Colonic mucosa (tissue), 4 donors: ENCODE data around the gene ZC3HAV1. TPM values are rescaled to one million over a fixed set of nuclear protein-coding genes. Genes with fewer than 3 reads are reported as not detected.
A peak's percentile ranks its signal among the peaks of the same experiment; 100 is the strongest.

ENCODE experiments used
- DNase-seq: peaks from one replicate; pipeline ENCODE4 v3.0.0-alpha.2; 2020
- H3K27ac ChIP-seq: fragments of 200-600 bp; one replicate; pipeline ENCODE4 v1.8.0; 2021
- H3K27me3 ChIP-seq: fragments of 200-600 bp; one replicate; pipeline ENCODE4 v1.8.0; 2021
- H3K36me3 ChIP-seq: fragments of 200-600 bp; one replicate; pipeline ENCODE4 v1.8.0; 2021
- H3K4me1 ChIP-seq: fragments of 200-600 bp; one replicate; pipeline ENCODE4 v1.8.0; 2021; ENCODE audit warnings: mild to moderate bottlenecking
- H3K4me3 ChIP-seq: fragments of 200-600 bp; one replicate; pipeline ENCODE4 v1.8.0; 2021
- H3K9ac ChIP-seq, 2 donors: one replicate each; pipeline ENCODE4 v1.7.0; 2013; ENCODE audit warnings: control low read depth in 2 of 2, low read depth in 2 of 2, low read length in 2 of 2
- H3K9me3 ChIP-seq: fragments of 200-600 bp; one replicate; pipeline ENCODE4 v1.8.0; 2021
- CTCF ChIP-seq: fragments of 200-600 bp; IDR thresholded peaks from one replicate; pipeline ENCODE4 v1.8.0; 2022; ENCODE audit warnings: antibody characterized with exemption, mild to moderate bottlenecking
- intact Hi-C: fragments of 100-400 bp; cut with DNase I; formaldehyde crosslinking; loops from one replicate; pipeline ENCODE4 v1.14.1; 2022
- total RNA-seq, 2 donors: library from RNA; stranded (reverse); fragmentation: NEBNext Ultra II Directional in 1 of 2; extraction: Animal tissue kit (Norgen Biotek cat#: 25700) in 1 of 2; gene quantifications; one replicate each; pipeline ENCODE4 v1.2.1, GENCODE V29; 2021
- donor health status: healthy.
- donor health status: DM: no; HTN: no; CAD: no.
- donor health status: DM: no; HTN: no; CAD: no.

Gene ZC3HAV1
- total RNA-seq, 2 donors from 2014 or later = 29.0 to 33.8 TPM

- no peak for TF ChIP-seq CTCF
- H3K9ac ChIP-seq = no peak overlapping the region
- H3K27ac ChIP-seq = no peak overlapping the region
- H3K36me3 ChIP-seq = peaks cover 8% of the 10 kb centered on the region
- no peak overlapping the region for H3K4me3 ChIP-seq
- H3K9me3 ChIP-seq = no peaks in the 10 kb centered on the region
- intact Hi-C loops = no loop called here
- DNase-seq = no peak
- no peaks in the 10 kb centered on the region for H3K4me1 ChIP-seq
- H3K27me3 ChIP-seq = no peaks in the 10 kb centered on the region
These were observed 60.4 kb downstream of the ZC3HAV1 start for GRCh38 chr7:139049111-139049510.

GRCh38 chr7:139047970-139048369 is 61.5 kb downstream of the ZC3HAV1 start:
- H3K27ac ChIP-seq = no peak overlapping the region
- no peak overlapping the region for H3K9ac ChIP-seq
- no peak for DNase-seq
- TF ChIP-seq CTCF = no peak
- H3K4me1 ChIP-seq = no peaks in the 10 kb centered on the region
- no peaks in the 10 kb centered on the region for H3K9me3 ChIP-seq
- peaks cover 4% of the 10 kb centered on the region for H3K36me3 ChIP-seq
- no peaks in the 10 kb centered on the region for H3K27me3 ChIP-seq
- no peak overlapping the region for H3K4me3 ChIP-seq
- intact Hi-C loops = no loop called here

- Histone ChIP-seq H3K9ac (no peak overlapping the region), H3K4me1 (no peaks in the 10 kb centered on the region), H3K27ac (no peak overlapping the region), H3K36me3 (no peaks in the 10 kb centered on the region), H3K27me3 (no peaks in the 10 kb centered on the region), H3K4me3 (no peak overlapping the region), H3K9me3 (no peaks in the 10 kb centered on the region)
- TF ChIP-seq CTCF = no peak
- DNase-seq = no peak
- intact Hi-C loops = no loop called here
These were observed 63.4 kb downstream of the ZC3HAV1 start for GRCh38 chr7:139046143-139046542.

- no peaks in the 10 kb centered on the region for H3K36me3 ChIP-seq
- no peak overlapping the region for H3K4me3 ChIP-seq
- no peaks in the 10 kb centered on the region for H3K9me3 ChIP-seq
- H3K4me1 ChIP-seq = no peaks in the 10 kb centered on the region
- no peak overlapping the region for H3K27ac ChIP-seq
- H3K9ac ChIP-seq = no peak overlapping the region
- H3K27me3 ChIP-seq = no peaks in the 10 kb centered on the region
- intact Hi-C loops = no loop called here
- no peak for DNase-seq
- TF ChIP-seq CTCF = no peak
These were observed 64.4 kb downstream of the ZC3HAV1 start for GRCh38 chr7:139044813-139045794.

- H3K27me3 ChIP-seq = no peaks in the 10 kb centered on the region
- H3K4me3 ChIP-seq = no peak overlapping the region
- DNase-seq = peak; percentile 33
- no peak for TF ChIP-seq CTCF
- no peak overlapping the region for H3K9ac ChIP-seq
- H3K36me3 ChIP-seq = no peaks in the 10 kb centered on the region
- H3K4me1 ChIP-seq = no peaks in the 10 kb centered on the region
- no peak overlapping the region for H3K27ac ChIP-seq
- intact Hi-C loops = no loop called here
- H3K9me3 ChIP-seq = no peaks in the 10 kb centered on the region
These were observed 65.4 kb downstream of the ZC3HAV1 start for GRCh38 chr7:139043823-139044812.
